Left colon (tissue), 2 donors: ENCODE measurements around the gene LARP4B. TPM values are rescaled to one million over a fixed set of nuclear protein-coding genes. Genes with fewer than 3 reads are reported as not detected.
A peak's percentile ranks its signal among the peaks of the same experiment; 100 is the strongest.
"Not testable (repeated sequence)": the region's sequence is repeated elsewhere in the genome, so short reads cannot be mapped to it uniquely, and the experiment has no call there.

Experiments used
- ATAC-seq: fragments of 200-7000 bp; cut with Tn5 transposase; one replicate; pipeline ENCODE4 v1.9.1; 2020; ENCODE audit warnings: mild to moderate bottlenecking, moderate library complexity
- DNase-seq, 2 donors: peaks; one replicate each; pipeline ENCODE4 v3.0.0-alpha.2; 2020
- intact Hi-C, 2 donors: fragments of 100-400 bp; cut with DNase I in 1 of 2; cut with micrococcal nuclease in 1 of 2; formaldehyde crosslinking; loops; one replicate each; pipeline versions ENCODE4 v1.11.2 to v1.14.0; 2022; cut with DNase I, micrococcal nuclease
- total RNA-seq, 2 donors: library from RNA; stranded (reverse); fragmentation: NEBNext Ultra II Directional; extraction: Animal tissue kit (Norgen Biotek cat#: 25700); gene quantifications; one replicate each; pipeline ENCODE4 v1.2.1, GENCODE V29; 2021
- donor health status: DM: no; HTN: no; CAD: no.
- donor health status: DM: yes; HTN: yes; CAD: no.

Gene LARP4B
- total RNA-seq, 2 donors from 2014 or later, result 124 to 152 TPM

DNA sequence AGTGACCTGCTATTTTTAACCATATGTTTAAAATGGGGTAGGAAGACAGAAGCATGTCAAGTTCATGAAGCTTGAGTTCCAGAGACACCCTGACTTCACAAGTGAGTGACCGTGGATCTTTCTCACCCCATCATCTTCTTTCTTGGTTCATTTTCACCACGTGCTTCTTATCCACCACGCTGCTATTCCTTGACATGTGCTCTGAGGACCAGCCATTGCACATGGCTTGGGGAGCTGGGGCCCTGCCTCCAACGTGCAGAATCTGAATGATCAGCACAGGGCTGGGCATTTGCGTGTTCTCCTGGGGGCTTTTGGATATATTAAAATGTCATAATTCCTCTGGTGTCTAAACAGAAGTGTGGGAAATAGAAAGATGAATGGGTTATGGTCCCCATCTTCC, 31.7 kb upstream of the LARP4B start:
- DNase-seq, result no peak
- intact Hi-C loops, result no loop called here
- ATAC-seq, result no peak

DNA sequence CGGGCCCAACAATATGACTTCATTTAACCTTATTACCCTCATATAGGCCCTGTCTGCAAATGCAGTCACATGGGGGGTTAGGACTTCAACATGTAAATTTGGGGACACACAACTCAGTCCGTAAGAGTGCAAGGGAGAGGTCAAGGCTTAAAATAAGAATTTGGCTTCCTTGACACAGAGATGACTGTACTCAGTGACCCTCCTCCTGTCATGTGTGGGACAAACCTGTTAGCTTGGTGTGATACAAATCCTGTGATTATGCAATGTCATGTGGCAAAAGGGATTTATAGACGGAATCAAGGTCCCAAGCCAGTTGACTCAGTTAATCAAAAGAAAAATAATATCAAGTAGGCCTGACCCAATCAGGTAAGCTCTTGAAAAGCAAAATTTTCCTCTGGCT, 30.8 kb upstream of the LARP4B start:
- intact Hi-C loops, result no loop called here
- DNase-seq, result no peak
- no peak for ATAC-seq

DNA sequence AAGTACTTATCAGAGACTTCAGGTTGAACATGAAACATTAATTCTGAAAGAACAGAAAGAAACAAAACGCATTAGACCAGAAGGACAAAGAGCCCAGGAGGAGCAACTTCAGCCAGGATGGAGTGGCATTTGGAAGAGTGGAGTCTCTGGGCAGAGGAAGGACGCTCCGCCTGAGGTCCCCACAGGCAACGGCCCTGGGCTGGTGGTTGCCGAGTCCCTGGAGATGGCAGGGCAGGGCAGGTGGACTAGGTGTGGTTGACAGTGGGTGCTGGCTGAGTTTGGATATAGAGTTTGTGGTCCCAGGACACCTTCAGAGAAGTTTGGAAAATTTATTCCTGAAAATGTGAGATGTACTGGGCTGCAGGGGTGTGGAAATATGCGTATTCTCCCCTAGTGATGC, 27.4 kb upstream of the LARP4B start:
- DNase-seq, result no peak
- no peak for ATAC-seq
- intact Hi-C loops, result no loop called here

DNA sequence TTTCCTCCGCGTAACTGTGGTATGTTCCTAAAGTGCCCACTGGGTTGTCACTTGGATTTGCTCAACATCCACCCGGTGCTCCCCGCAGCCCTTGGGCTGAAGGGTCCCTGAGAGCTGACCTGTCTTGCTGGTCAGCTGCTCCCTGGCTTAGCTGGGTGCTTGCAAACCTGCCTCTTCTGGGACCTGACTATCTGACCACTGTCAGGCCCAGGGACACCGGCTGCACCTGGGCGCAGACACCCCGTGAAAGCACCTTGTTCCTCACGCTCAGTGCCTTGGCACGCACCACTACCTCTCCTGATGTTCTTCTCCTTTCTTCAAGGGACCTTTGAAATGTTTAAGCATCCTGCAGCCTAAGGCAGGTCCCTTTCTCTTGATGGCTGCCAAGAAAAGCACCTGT, 26.6 kb upstream of the LARP4B start:
- intact Hi-C loops, result no loop called here
- ATAC-seq, result no peak
- DNase-seq, result no peak

DNA sequence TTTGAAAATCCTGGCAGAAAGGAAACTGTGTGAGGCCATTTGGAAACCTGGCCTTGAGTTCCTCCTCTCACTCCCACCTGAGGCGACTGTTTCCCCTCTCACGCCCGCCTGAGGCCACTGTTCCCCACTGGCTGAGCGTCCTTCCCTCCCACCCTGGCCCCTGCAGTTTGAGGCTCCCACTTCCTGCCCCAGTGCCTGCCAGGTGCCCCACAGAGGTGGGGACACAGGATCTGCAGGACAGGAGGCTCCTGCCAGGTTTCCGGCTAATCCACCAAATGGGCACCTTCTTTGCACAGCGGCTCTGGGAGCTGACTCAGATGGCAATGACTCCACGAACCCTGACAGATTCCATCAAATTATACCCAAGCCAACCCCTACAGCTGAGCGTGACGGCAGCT, 24.3 kb upstream of the LARP4B start:
- intact Hi-C loops, result no loop called here
- DNase-seq, result no peak
- ATAC-seq, result no peak

DNA sequence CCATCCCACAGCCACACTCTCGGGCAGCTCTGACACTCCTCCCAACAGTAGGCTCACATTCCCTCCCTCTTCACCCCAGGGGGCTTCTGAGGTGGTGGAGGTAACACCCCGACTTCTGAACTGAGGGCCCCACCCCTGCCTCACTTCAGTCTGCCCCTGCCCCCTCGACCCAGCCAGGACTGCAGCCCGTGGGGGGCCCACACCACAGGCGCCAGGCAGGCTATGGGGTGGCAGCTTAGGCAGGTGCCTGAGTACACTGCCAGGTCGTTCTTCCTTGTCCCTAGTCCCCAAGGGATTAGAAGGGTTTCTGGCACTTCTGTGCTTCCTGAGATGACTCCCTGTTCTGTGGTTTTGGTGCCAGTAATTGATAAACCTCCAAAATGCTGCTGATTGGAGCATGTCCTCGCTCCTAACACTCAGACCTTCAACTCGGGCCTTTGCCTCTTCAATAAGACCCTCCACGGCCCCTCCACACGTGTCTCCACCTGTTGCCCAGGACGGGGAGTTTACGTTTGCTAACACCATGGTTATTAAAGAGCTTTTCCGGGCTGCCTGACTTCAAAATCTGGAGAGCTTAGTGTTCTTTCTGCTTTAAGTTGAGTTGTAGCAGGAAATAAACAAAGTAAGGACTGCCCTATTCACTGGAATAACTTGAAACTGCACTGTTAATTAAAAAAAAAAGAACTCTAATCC, 23.8 kb upstream of the LARP4B start:
- no peak for DNase-seq
- intact Hi-C loops, result no loop called here
- ATAC-seq, result no peak

DNA sequence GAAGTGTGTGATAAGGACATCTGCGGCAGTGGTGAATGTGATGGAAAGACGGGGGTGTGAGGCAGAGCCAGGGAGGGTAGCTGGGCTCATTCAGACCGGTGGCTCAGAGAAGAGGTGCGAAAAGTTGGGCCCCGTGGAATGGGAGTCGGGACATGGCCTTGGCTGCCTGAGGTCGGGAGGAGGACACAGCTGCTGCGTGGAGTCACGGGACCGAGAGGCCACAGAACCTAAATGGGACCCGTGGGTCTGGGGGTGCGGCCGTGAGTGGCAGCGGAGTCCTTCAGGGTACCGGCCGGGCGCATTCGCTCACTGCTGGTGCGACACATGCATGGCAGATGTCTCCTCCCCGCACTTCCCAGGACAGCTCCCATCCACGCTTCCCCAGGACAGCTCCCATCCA, 22.9 kb upstream of the LARP4B start:
- ATAC-seq (no peak), DNase-seq (no peak)
- intact Hi-C loops, result no loop called here

DNA sequence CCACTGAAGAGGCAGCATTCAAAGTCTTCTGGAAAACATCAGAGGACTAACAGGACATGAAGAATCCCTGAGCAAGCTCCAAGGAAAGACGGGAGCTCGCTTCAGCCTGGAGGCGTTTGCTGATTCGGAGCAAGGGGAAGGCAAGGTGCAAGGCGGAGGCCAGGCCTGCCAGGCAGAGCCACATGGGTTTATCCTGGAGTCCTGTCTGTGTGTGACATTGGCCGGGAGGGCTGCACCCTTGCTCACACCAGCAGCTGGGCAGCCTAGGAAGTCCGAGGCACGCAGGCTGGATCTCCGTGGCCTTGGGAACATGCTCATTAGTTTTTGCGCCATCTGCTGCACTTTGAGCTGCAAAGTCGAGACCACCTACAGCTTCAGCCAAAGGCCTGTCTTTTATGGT, 22.3 kb upstream of the LARP4B start:
- DNase-seq, result no peak
- ATAC-seq, result no peak
- intact Hi-C loops, result no loop called here

DNA sequence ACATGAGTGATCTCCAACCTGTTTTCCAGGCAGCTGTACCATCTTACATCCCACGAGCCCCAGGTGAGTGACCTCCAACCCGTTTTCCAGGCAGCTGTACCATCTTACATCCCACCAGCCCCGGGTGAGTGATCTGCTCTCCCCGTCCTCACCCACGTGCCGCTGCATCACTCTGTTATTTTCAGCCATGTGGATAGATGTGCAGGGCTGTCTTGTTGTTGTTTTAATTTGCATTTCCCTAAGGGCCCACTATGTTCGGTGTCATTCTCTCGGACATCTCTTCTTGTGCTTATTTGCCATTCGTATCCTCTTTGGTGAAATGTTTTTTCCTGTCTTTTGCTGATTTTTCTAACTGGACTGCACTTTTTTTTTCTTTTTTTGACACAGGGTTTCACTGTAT, 17.9 kb upstream of the LARP4B start:
- DNase-seq (no peak), ATAC-seq (no peak)
- intact Hi-C loops, result no loop called here

DNA sequence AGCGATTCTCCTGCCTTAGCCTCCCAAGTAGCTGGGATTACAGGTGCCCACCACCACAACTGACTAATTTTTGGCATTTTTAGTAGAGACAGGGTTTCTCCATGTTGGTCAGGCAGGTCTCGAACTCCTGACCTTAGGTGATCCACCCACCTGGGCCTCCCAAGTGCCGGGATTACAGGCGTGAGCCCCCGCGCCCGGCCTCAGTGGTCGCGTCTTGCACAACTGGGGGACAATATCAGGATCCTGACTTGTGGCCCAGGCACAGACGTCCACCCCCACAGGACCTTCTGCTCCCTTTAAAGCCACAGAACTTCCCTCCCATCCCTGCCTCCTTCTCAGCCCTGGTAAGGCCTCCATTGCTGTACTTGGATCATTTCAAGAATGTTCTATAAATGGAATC, 16.8 kb upstream of the LARP4B start:
- DNase-seq (no peak), ATAC-seq (no peak)
- intact Hi-C loops, result no loop called here

DNA sequence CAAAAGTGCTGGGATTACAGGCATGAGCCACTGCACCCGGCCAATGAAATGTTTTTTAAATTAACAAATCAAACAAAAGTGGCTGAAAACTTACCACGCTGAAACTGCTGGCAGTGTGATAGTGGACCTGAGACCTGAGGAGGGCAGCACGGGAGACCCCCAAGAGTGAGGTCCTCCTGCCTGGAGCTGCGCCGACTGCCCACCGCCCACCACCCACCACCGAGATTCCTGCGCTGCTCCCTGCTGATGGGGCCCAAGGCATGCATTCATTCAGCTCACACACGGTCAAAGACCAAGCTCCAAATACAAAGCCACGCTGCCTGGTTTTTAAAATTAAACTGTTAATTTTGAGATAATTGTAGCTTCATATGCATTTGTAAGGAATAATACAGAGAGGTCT, 16.4 kb upstream of the LARP4B start:
- no peak for DNase-seq
- no peak for ATAC-seq
- intact Hi-C loops, result no loop called here

DNA sequence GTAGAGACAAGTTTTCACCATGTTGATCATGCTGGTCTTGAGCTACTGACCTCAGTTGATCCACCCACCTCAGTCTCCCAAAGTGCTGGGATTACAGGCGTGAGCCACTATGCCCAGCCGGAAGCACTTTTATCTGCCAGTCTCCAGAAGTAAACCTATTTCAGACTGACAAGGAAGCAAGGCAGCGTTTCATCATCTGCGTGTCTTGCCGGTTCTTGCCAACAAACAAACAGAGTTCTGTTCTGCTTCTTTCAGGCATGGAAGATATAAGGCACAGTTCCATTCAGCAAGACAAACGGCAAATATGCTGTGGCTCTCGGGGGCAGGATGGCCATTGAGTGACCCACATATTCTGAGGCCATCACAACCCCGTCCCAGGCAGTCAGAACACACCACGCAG, 15.5 kb upstream of the LARP4B start:
- ATAC-seq (no peak), DNase-seq (no peak)
- intact Hi-C loops, result no loop called here

DNA sequence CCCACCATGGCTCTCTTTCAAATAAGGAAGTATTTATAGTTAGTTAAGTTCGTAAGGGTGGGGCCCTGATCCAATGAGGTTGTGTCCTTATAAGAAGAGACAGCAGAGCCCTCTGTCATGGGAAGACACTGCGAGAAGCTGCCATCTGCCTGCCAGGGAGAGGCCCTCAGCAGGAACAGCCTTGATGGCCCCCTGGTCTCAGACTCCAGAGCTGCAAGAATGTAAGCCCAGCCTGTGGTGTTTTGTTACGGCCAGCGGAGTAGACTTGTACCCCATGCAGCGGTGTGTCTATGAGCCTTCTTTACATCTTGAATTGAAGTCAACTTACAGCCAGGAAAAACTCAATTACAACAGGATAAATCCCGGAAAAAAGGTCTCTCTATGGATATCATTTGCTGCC, 14.3 kb upstream of the LARP4B start:
- intact Hi-C loops, result no loop called here
- ATAC-seq (no peak), DNase-seq (no peak)

DNA sequence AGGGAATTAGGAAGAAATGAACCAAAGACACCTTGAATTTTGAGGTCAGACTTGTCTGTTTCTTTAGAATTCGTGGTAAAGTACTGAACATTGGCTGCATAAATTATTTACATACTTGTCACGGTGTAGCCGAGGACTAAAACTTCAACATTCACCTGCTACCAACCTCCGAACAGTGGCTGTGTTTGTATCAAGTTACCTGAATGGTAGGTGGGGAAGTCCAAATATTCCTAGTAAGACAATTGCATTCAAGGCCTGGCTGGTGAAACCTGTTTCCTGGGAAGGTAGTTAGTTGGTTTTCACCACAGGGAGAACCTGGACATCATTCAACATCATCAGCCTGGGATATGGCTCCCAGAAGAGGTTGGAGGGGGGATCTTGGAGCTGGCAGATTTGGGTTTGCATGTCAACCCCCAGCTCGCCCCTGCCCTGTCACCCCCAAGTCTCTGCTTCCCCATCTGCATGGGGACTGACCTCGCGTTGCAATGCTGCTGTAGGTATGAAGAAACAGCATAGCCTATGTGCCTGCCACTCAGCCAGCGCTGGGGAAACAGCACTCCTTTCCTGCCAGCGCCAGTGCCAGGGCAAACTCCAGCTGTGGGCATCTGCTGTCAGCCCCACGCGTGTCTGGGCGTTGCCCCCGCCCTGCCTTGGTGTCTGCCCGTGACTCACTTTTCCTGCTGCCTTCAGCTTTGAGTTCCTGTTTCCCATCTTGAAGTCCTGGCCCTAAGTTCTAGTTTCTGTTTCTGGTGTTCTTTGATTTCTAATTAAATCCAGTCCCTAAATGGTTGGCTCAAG, 12.7 kb upstream of the LARP4B start:
- intact Hi-C loops, result no loop called here
- DNase-seq (peak; percentile 41 to 62), ATAC-seq (peak; percentile 74)

DNA sequence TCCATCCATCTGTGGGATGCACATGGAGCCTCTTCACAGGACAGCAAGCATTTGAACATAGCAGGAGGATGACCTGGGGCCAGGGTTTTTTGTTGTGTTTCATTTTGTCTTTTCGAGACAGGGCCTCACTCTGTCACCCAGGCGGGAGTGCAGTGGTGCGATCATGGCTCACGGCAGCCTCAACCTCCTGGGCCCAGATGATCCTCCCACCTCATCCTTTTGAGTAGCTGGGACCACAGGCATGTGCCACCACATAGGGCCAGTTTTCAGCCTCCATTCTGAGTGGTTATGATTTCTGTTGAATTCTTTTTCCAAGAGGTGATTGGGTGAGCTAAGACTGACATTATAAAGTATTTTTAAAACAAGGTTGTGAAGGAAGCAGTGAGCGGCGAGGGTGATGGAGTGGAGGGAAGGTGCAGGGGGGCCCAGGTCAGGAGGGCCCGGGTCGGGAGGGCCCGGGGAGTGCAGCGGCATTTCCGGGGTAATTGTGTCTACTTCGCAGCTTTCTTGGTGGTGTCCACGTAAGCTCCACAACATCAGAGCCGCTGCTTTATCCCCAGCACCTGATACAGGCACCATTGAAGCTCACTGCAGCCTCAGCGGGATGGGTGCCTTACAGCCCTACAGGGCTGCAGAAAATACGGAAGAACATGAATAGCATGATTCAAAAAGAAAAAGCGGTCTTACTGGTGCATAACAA, 12.0 kb upstream of the LARP4B start:
- ATAC-seq, result no peak
- intact Hi-C loops, result no loop called here

DNA sequence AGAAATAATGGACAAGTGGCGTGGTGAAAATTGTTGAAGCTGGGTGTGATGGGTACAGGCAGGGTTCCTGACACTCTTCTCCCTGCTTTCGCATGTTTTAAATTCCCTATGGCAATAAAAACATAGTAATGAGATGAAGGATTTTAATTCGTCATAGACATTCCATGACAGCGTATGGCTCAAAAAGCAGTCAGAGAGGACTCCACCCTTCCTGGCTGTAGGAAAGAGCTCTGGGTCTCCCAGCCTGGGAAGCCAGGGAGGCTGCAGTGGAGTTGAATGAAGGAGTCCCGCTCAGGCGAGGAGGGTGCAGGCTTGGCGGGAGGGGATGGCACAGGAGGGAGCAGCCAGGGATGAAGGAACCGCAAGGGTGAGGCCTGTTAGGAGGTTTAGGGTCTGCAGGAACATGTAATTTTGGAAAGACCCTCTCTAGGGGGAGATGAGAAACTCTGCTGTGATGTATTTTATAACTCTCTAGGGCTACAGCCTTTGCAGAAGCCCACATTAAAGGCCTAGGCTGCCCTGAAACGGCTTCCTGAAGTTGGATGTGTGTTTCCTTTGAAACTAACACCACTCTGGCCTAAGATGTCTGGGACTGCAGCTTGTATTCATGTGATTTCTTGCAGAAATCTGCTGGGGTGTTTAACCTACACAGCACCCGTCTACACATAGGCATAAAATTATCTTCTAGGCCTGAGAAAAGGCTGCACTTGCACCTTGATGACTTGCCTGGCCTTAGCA, 7.6 kb upstream of the LARP4B start:
- ATAC-seq, result no peak
- intact Hi-C loops, result no loop called here
- no peak for DNase-seq

More for the DNA sequence above, 12.0 kb upstream of the LARP4B start:
- DNase-seq, result no peak

DNA sequence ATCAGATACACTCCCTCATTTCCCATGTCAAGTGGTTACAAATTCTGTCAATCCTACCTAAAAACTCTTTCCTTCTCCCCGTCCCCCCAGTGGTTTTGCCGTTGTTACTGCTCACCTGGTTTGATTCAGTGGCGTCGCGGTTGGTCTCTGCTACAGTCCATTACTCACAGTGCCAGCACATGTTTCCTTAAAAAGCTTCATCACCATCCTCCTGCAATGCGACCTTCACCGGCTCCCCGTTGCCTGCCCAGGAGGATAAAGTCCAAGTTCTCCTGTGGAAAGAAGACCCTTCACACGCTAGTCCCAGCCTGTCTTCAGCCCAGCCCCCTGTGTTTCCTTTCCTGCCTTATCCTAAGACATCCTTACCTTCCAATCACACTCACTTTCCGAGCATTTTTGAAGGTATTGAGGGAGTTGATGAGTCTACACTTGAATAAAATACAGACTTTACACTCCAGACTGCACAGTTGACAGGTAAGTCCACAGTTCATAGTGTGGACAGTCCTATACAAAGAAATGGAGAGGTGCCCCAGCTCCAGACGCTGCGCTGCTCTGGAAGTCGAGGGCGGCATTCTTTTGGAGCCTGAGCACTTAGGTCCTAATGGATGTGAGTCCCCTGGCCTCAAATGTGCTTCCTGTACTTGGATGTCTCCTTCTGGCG, 3.4 kb upstream of the LARP4B start:
- DNase-seq, result no peak
- intact Hi-C loops, result no loop called here
- ATAC-seq, result no peak

DNA sequence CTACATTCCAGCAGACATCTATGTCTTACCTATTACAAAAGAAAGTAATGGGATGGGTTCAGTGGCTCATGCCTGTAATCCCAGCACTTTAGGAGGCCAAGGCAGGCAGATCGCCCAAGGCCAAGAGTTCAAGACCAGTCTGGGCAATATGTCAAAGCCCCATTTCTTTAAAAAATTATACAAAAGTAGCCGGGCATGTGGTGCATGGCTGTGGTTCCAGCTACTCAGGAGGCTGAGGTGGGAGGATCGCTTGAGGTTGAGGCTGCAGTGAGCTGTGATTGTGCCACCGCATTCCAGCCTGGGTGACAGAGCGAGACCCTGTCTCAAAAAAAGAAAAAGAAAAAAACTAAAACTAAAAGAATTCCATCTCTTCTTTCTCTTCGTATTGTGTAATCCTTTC, 2.7 kb upstream of the LARP4B start:
- DNase-seq, ATAC-seq, intact Hi-C loops: not testable (repeated sequence)

DNA sequence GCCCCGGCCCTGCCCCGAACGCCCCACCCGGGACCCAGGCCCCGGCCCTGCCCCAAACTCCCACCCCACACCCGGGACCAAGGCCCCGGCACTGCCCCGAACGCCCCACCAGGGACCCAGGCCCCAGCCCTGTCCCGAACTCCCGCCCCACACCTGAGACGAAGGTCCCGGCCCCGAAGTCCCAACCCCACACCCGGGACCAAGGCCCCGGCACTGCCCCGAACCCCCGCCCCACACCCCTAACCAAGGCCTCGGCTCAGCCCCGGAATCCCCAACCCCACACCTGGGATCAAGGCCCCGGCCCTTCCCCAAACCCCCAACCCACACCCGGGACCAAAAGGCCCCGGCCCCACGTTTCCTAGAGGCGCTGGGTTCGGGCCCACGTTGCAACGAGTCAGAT, 1.1 kb upstream of the LARP4B start:
- no peak for ATAC-seq
- intact Hi-C loops, result no loop called here
- DNase-seq, result peak in 1 of 2 donors; percentile 27
